ENCODE measurements around the gene HMCN1. TPM values are rescaled to one million over a fixed set of nuclear protein-coding genes. Genes with fewer than 3 reads are reported as not detected.

The HMCN1 gene
- polyA plus RNA-seq, 3 donors from 2014 or later: 0.33 to 0.38 TPM; not detected in 1

GRCh38 chr1:186076006-186076405 is 341.8 kb downstream of the HMCN1 start:
- no peaks in the 10 kb centered on the region for H3K27me3 Mint-ChIP-seq (ENCODE audit: low read depth in 3 of 3)
- DNase-seq: no peak
- H3K4me1 Mint-ChIP-seq: no peaks in the 10 kb centered on the region
- H3K9me3 Mint-ChIP-seq: peaks cover 0 to 4% (median 0%) of the 10 kb centered on the region in 6 donors
- no peaks in the 10 kb centered on the region for H3K36me3 Mint-ChIP-seq
- no peak overlapping the region for H3K4me3 Mint-ChIP-seq
- H3K27ac Mint-ChIP-seq: no peak overlapping the region

DNA sequence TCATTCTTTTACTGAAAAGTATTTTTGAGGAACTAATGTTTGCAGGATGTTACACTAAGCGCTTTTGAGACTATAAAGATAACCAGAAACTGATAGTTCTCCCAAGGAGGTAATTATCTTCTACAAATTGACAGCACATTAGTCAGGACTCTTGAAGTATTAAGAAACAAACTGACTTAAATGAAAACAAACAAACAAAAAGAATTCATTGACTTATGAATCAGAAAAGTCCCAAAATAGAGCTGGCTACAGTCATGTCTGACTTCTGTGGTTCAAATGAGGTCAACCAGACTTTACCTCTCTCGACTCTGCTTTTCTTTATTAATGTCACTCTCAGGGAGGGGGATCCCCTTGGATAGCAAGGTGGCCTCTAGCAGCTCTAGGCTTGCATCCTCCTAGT is 344.1 kb downstream of the HMCN1 start:
- Mint-ChIP-seq H3K4me1 (no peaks in the 10 kb centered on the region), H3K4me3 (no peak overlapping the region), H3K27ac (no peak overlapping the region), H3K27me3 (ENCODE audit: low read depth in 3 of 3) (no peaks in the 10 kb centered on the region), H3K36me3 (no peaks in the 10 kb centered on the region), H3K9me3 (peaks cover 0 to 4% (median 0%) of the 10 kb centered on the region in 6 donors)
- DNase-seq: no peak

DNA sequence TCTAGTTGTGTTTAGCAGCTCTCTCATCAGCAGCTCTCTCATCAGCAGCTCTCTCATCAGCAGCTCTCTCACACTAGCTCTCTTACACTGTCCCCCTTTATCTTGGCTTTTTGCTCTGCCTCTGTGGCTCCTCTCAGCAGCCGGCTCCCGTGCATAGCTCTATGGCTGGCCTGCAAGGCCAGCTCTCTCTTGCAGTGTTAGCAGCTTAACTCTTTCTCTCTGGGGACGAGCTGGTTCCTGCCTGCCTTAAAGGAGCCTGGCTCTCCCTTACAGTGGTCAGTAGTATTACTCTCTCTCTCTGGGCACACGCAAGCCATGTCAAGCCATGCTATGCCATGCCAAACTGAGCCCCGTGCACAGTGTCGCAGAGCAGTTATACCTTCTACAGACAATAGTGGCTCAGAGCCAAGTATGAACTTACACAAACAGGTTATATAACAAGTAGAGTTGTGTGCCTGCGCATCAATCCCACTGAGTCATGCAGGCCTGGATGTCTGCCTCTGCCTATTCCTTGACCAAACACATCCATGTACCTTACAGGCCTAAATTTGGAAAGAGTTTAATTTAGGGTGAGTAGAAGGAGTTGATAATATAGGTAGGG is 345.0 kb downstream of the HMCN1 start:
- Mint-ChIP-seq H3K9me3 (peaks cover 0 to 4% (median 0%) of the 10 kb centered on the region in 6 donors), H3K27me3 (ENCODE audit: low read depth in 3 of 3) (no peaks in the 10 kb centered on the region), H3K27ac (no peak overlapping the region), H3K4me1 (no peaks in the 10 kb centered on the region), H3K4me3 (no peak overlapping the region), H3K36me3 (no peaks in the 10 kb centered on the region)
- no peak for DNase-seq

- no peaks in the 10 kb centered on the region for H3K27me3 Mint-ChIP-seq (ENCODE audit: low read depth in 3 of 3)
- no peaks in the 10 kb centered on the region for H3K4me1 Mint-ChIP-seq
- no peak overlapping the region for H3K4me3 Mint-ChIP-seq
- H3K27ac Mint-ChIP-seq: no peak overlapping the region
- peaks cover 0 to 5% (median 0%) of the 10 kb centered on the region in 6 donors for H3K9me3 Mint-ChIP-seq
- DNase-seq: peak; percentile 0 to 1 (median 0)
- no peaks in the 10 kb centered on the region for H3K36me3 Mint-ChIP-seq
These were observed 348.2 kb downstream of the HMCN1 start for GRCh38 chr1:186082235-186082937.

- Mint-ChIP-seq H3K9me3 (peaks cover 0 to 7% (median 0%) of the 10 kb centered on the region in 6 donors), H3K4me3 (no peak overlapping the region), H3K27ac (no peak overlapping the region), H3K4me1 (no peaks in the 10 kb centered on the region), H3K27me3 (ENCODE audit: low read depth in 3 of 3) (peaks cover 0 to 1% (median 0%) of the 10 kb centered on the region in 3 donors), H3K36me3 (no peaks in the 10 kb centered on the region)
- DNase-seq: no peak
These were observed 352.4 kb downstream of the HMCN1 start for GRCh38 chr1:186086583-186086982.

- Mint-ChIP-seq H3K4me1 (no peaks in the 10 kb centered on the region), H3K27ac (no peak overlapping the region), H3K4me3 (no peak overlapping the region), H3K36me3 (no peaks in the 10 kb centered on the region), H3K9me3 (peaks cover 0 to 4% (median 0%) of the 10 kb centered on the region in 6 donors), H3K27me3 (ENCODE audit: low read depth in 3 of 3) (peaks cover 0 to 1% (median 0%) of the 10 kb centered on the region in 3 donors)
- DNase-seq: no peak
These were observed 355.7 kb downstream of the HMCN1 start for GRCh38 chr1:186089940-186090339.

DNA sequence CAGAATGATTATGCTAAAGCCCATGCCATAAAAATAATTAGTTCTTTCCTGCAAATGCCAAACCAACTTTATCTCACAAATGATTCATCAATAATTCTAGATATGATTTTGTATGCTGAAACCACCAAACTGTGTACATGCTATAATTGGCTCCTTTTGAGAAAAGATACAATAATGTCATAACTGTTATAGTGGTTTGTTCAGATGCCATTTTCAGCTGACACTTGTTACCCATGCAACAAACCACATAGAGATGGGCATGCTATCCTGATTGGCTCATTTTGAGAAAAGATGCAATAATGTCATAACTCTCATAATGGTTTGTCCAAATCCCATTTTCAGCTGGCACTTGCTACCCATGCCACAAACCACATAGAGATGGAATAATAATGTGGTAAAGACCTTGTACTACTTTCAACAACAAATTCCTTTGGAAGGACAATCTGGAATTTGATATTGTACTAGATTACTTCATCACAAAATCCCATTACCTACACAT is 357.1 kb downstream of the HMCN1 start:
- peaks cover 0 to 1% (median 0%) of the 10 kb centered on the region in 3 donors for H3K27me3 Mint-ChIP-seq (ENCODE audit: low read depth in 3 of 3)
- no peak overlapping the region for H3K27ac Mint-ChIP-seq
- no peaks in the 10 kb centered on the region for H3K36me3 Mint-ChIP-seq

GRCh38 chr1:186093437-186093836 is 359.2 kb downstream of the HMCN1 start:
- Mint-ChIP-seq H3K4me1 (no peaks in the 10 kb centered on the region), H3K27me3 (ENCODE audit: low read depth in 3 of 3) (peaks cover 0 to 3% (median 0%) of the 10 kb centered on the region in 3 donors), H3K9me3 (peaks cover 0 to 12% (median 1%) of the 10 kb centered on the region in 6 donors), H3K27ac (no peak overlapping the region), H3K4me3 (no peak overlapping the region), H3K36me3 (no peaks in the 10 kb centered on the region)
- no peak for DNase-seq

More for the DNA sequence above, 357.1 kb downstream of the HMCN1 start:
- DNase-seq: no peak
- peaks cover 0 to 5% (median 2%) of the 10 kb centered on the region in 6 donors for H3K9me3 Mint-ChIP-seq
- H3K4me1 Mint-ChIP-seq: no peaks in the 10 kb centered on the region
- no peak overlapping the region for H3K4me3 Mint-ChIP-seq

- H3K4me3 Mint-ChIP-seq: no peak overlapping the region
- DNase-seq: no peak
- no peaks in the 10 kb centered on the region for H3K36me3 Mint-ChIP-seq
- H3K27ac Mint-ChIP-seq: no peak overlapping the region
- H3K9me3 Mint-ChIP-seq: peaks cover 0 to 12% (median 0%) of the 10 kb centered on the region in 6 donors
- H3K27me3 Mint-ChIP-seq (ENCODE audit: low read depth in 3 of 3): peaks cover 0 to 3% (median 0%) of the 10 kb centered on the region in 3 donors
- H3K4me1 Mint-ChIP-seq: no peaks in the 10 kb centered on the region
These were observed 360.0 kb downstream of the HMCN1 start for GRCh38 chr1:186094172-186094571.

- Mint-ChIP-seq H3K9me3 (peaks cover 0 to 15% (median under 1%) of the 10 kb centered on the region in 6 donors), H3K27me3 (ENCODE audit: low read depth in 3 of 3) (peaks cover 0 to 4% (median 0%) of the 10 kb centered on the region in 3 donors), H3K36me3 (no peaks in the 10 kb centered on the region), H3K27ac (no peak overlapping the region), H3K4me3 (no peak overlapping the region), H3K4me1 (no peaks in the 10 kb centered on the region)
- DNase-seq: no peak
These were observed 365.3 kb downstream of the HMCN1 start for GRCh38 chr1:186099336-186100104.

GRCh38 chr1:186102107-186102506 is 367.9 kb downstream of the HMCN1 start:
- no peaks in the 10 kb centered on the region for H3K36me3 Mint-ChIP-seq
- H3K4me3 Mint-ChIP-seq: no peak overlapping the region
- no peak overlapping the region for H3K27ac Mint-ChIP-seq
- H3K27me3 Mint-ChIP-seq (ENCODE audit: low read depth in 3 of 3): peaks cover 0 to 4% (median 0%) of the 10 kb centered on the region in 3 donors
- peaks cover 0 to 17% (median under 1%) of the 10 kb centered on the region in 6 donors for H3K9me3 Mint-ChIP-seq
- no peak for DNase-seq
- H3K4me1 Mint-ChIP-seq: no peaks in the 10 kb centered on the region

DNA sequence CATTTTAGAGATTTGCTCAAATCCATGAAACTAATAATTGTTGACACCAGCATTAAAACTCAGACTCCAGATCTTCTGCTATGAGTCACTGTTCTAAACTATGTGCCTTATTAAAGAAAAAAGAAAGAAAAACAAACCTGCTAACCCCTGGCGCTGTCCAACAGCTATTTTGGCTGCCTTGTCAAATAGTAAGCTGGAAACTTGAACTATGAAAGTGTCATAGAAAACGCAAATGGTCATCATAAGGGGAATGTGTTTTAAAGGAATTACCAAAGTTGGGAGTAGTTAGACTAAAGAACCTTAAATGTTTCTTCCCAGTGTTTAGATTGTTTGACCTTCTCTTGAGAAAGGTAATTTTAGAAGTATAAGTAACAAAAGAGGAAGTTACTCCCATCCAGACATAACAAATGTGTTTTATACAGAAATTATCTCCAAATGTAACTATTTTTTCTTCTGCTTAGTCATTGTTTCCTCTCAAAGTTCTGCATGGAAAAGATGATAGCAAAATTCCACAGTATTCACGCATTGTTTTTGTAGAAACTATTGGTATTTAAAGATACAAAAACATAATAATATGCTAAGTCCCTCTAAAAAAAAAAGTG is 368.5 kb downstream of the HMCN1 start:
- H3K27ac Mint-ChIP-seq: no peak overlapping the region
- H3K4me1 Mint-ChIP-seq: no peaks in the 10 kb centered on the region
- H3K27me3 Mint-ChIP-seq (ENCODE audit: low read depth in 3 of 3): peaks cover 0 to 4% (median 0%) of the 10 kb centered on the region in 3 donors
- peaks cover 0 to 18% (median under 1%) of the 10 kb centered on the region in 6 donors for H3K9me3 Mint-ChIP-seq
- no peaks in the 10 kb centered on the region for H3K36me3 Mint-ChIP-seq
- DNase-seq: no peak
- no peak overlapping the region for H3K4me3 Mint-ChIP-seq

DNA sequence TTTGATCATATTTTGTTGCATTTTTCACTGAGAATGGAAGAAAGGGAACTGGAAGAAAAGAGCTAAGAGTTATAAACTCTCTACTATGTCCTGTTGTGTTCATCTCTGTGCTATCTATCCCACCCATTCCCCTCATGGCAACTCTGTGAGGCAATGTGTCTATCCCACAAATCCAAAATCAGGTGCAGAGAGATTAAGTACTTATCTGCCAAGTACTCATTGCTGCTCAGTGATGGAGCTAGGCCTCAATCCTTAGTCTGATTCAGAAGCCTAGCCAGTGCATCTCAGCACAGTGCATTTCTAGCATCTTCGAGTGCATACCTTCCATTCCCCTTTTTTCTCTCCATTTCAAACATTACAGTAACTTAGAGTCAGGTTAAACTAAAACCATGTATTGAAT is 370.3 kb downstream of the HMCN1 start:
- Mint-ChIP-seq H3K4me3 (no peak overlapping the region), H3K36me3 (no peaks in the 10 kb centered on the region), H3K9me3 (peaks cover 0 to 13% (median under 1%) of the 10 kb centered on the region in 6 donors), H3K27me3 (ENCODE audit: low read depth in 3 of 3) (peaks cover 0 to 1% (median 0%) of the 10 kb centered on the region in 3 donors), H3K27ac (no peak overlapping the region), H3K4me1 (no peaks in the 10 kb centered on the region)
- DNase-seq: no peak

Measured in immature natural killer cell (primary cell).